Mesothelial cell of epicardium (in vitro differentiated cells): Measurements from ENCODE around the gene DLK1. TPM values are rescaled to one million over a fixed set of nuclear protein-coding genes. Genes with fewer than 3 reads are reported as not detected.

ENCODE experiments used
- DNase-seq, 2 experiments: peaks; one replicate each; pipeline ENCODE4 v3.0.0; 2021; ENCODE audit warnings: low spot score in 2 of 2; ENCODE audit not compliant: unreplicated experiment in 2 of 2
- H3K27ac Mint-ChIP-seq: 2 replicates; pipeline ENCODE4 v1.8.0; 2021; ENCODE audit warnings: mixed read lengths
- H3K27me3 Mint-ChIP-seq: 2 replicates; pipeline ENCODE4 v1.8.0; 2021; ENCODE audit warnings: low read depth, mixed read lengths
- H3K36me3 Mint-ChIP-seq: 2 replicates; pipeline ENCODE4 v1.8.0; 2021; ENCODE audit warnings: mixed read lengths
- H3K4me1 Mint-ChIP-seq: 2 replicates; pipeline ENCODE4 v1.8.0; 2021; ENCODE audit warnings: mixed read lengths
- H3K4me3 Mint-ChIP-seq: 2 replicates; pipeline ENCODE4 v1.8.0; 2021; ENCODE audit warnings: mild to moderate bottlenecking, moderate library complexity, mixed read lengths
- H3K9me3 Mint-ChIP-seq: 2 replicates; pipeline ENCODE4 v1.8.0; 2021; ENCODE audit warnings: mixed read lengths
- total RNA-seq: library from RNA; stranded (reverse); gene quantifications from 3 replicates; pipeline ENCODE4 v1.2.1, GENCODE V29; 2021
- TF ChIP-seq, protein P1 (sequence below): fragments of 200-600 bp; sonication (generic); IDR thresholded peaks from one replicate; pipeline ENCODE4 v1.5.0; 2021; ENCODE audit warnings: antibody characterized with exemption; ENCODE audit not compliant: unreplicated experiment

The DLK1 gene
- total RNA-seq, 1 donor from 2014 or later = 1,080 TPM

DNA sequence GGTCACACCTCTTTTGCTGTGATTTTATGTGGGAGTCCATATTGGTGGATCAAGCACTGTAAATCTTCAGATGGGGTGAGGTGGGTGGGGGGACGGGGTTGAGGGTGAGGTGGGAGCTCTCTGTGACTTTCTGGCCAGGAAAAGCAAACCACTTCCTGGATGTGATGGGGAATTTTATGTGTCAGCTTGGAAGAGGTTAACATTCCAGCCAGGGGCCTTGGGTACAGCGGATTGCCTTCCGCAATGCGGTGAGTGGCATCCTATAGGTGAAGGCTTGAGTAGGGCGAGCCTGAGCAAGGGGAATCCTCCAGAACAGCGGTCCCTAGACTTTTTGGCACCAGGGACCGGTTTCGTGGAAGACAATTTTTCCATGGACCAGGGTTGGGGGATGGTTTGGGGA is 36.2 kb downstream of the DLK1 start:
- Mint-ChIP-seq H3K4me1 (no peaks in the 10 kb centered on the region), H3K9me3 (no peaks in the 10 kb centered on the region), H3K27ac (no peak overlapping the region), H3K36me3 (no peaks in the 10 kb centered on the region), H3K27me3 (peaks cover 13% of the 10 kb centered on the region), H3K4me3 (no peak overlapping the region)
- peak in 1 of 2 experiments; percentile 14 for DNase-seq
- TF ChIP-seq, protein P1, sequence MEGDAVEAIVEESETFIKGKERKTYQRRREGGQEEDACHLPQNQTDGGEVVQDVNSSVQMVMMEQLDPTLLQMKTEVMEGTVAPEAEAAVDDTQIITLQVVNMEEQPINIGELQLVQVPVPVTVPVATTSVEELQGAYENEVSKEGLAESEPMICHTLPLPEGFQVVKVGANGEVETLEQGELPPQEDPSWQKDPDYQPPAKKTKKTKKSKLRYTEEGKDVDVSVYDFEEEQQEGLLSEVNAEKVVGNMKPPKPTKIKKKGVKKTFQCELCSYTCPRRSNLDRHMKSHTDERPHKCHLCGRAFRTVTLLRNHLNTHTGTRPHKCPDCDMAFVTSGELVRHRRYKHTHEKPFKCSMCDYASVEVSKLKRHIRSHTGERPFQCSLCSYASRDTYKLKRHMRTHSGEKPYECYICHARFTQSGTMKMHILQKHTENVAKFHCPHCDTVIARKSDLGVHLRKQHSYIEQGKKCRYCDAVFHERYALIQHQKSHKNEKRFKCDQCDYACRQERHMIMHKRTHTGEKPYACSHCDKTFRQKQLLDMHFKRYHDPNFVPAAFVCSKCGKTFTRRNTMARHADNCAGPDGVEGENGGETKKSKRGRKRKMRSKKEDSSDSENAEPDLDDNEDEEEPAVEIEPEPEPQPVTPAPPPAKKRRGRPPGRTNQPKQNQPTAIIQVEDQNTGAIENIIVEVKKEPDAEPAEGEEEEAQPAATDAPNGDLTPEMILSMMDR = no peak

DNA sequence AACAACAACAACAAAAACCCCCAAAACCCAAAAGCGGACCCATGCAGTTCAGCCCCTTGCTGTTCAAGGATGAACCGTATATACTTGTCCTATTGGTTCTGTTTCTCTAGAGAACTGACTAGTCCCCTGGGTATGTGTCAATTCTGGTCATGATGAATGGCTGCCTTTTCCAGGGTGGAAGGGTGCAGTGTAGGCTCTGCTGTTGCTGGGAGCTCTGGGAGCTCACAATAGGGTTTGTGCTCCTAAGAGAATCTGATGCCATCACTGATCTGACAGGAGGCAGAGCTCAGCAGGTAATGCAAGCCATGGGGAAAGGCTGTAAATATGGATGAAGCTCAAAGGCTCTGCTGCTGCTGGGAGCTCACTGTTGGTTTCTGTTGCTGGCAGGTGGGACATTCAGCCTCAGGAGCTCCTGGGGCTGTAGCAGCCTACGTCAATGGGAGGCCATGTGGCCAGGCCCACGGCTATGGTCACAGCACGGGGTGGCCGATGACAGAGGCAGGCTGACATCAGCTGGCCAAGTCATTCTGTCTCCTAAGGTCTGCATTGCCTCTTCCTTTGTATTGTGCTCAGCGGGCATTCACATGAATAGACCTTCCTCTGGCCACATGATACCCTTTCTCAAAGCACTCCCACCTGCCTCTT is 37.9 kb downstream of the DLK1 start:
- Mint-ChIP-seq H3K4me1 (no peaks in the 10 kb centered on the region), H3K36me3 (no peaks in the 10 kb centered on the region), H3K27me3 (peaks cover 18% of the 10 kb centered on the region), H3K4me3 (no peak overlapping the region), H3K27ac (no peak overlapping the region), H3K9me3 (no peaks in the 10 kb centered on the region)
- TF ChIP-seq, protein P1 = no peak
- peak in 1 of 2 experiments; percentile 14 for DNase-seq

DNA sequence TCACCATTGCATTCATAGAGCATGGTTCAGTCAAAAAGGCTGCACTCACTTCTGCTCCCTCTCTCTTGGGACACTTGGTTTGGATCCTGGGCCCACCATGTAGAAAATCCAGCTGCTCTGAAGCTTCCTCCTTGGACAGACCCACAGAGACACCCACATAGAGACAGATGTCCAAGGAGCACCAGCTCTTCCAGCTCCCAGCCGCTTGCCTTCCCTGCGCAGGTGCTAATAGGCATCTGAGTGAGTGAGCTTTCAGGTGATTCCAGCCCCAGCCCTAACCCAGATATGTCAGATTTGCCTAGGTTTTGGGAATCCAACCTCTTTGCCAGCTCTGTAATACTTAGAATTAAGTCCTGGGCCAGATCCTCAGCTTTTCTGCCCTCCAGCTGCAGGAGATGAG is 38.6 kb downstream of the DLK1 start:
- TF ChIP-seq, protein P1 = no peak
- Mint-ChIP-seq H3K27me3 (peaks cover 18% of the 10 kb centered on the region), H3K4me1 (no peaks in the 10 kb centered on the region), H3K9me3 (no peaks in the 10 kb centered on the region), H3K36me3 (no peaks in the 10 kb centered on the region), H3K27ac (no peak overlapping the region), H3K4me3 (no peak overlapping the region)
- no peak for DNase-seq

DNA sequence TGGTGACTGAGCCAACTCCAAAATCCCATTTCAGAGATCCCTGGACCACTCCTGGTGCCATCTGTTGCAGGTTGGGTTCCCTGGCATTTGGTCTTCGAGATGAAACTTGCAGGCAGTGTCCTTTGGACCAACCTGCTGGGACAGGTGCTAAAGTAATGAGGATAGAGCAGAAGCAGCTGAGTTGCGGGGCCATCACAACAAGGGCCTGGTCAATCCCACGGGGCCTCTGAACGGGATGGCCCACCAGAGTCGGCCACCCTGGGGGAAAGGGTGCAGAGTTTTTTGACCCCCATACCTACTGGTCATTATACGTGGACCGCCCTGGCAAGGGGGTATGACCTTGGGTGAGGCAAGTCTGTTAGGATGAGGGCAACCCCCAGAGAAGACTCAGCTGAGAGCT is 39.3 kb downstream of the DLK1 start:
- peaks cover 6% of the 10 kb centered on the region for H3K9me3 Mint-ChIP-seq
- DNase-seq = peak in 1 of 2 experiments; percentile 21
- TF ChIP-seq, protein P1 = no peak
- peaks cover 6% of the 10 kb centered on the region for H3K36me3 Mint-ChIP-seq
- no peak overlapping the region for H3K4me3 Mint-ChIP-seq
- H3K27ac Mint-ChIP-seq = no peak overlapping the region
- H3K4me1 Mint-ChIP-seq = peaks cover 6% of the 10 kb centered on the region
- H3K27me3 Mint-ChIP-seq = peaks cover 18% of the 10 kb centered on the region

DNA sequence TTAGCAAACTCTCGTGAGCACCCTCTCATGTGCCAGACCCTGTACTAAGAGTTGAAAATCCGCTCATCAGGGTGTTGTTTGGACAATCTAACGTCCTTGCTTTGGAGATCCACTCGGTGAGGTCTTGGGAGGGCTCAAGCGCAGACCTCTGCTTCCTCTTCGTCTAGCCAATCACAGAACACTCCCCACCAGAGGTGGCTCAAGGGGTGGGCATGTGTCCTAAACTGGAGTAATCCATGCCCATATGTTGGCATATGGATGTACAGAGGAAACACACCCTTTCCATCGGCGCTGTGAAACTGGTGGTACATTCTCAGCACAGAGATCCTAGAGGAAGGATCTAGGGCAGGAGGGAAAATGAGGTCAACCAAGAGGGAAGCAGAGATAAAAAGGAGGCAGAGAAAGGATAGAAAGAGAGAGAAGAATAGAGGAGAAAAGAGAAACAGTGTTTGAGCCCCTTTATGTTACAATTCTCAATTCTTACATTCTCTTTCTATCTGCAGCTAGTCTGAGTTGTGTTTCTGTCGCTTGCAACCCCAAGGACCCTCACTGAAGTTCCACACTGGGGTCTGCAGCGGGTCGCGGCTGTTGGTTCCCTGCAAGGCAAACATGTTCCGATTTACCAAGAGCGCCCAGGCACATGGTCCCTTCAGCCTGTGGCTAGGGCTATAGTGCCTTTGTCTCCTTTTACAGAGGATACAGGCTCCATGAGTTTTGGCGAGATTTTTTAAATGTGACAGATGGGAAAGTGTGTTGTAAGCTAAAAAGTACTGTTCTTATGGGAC is 40.5 kb downstream of the DLK1 start:
- Mint-ChIP-seq H3K36me3 (peaks cover 6% of the 10 kb centered on the region), H3K27ac (peak overlapping the region; percentile 31), H3K4me1 (peaks cover 9% of the 10 kb centered on the region), H3K4me3 (no peak overlapping the region), H3K9me3 (peaks cover 12% of the 10 kb centered on the region), H3K27me3 (peaks cover 18% of the 10 kb centered on the region)
- no peak for DNase-seq
- TF ChIP-seq, protein P1 = no peak
